A549 (cell line): Measurements from ENCODE around the gene ALDH1L1.

ENCODE experiments used
- GATA3 ChIP-seq: IDR thresholded peaks from 2 replicates; pipeline ENCODE4 v1.6.1; 2012; ENCODE audit warnings: borderline replicate concordance
- MYC ChIP-seq: IDR thresholded peaks from 2 replicates; pipeline ENCODE4 v1.6.1; 2012; ENCODE audit warnings: mild to moderate bottlenecking, inconsistent platforms, low read length, improper control_type of control experiment, borderline replicate concordance
- RFX5 ChIP-seq: fragments of 450-650 bp; IDR thresholded peaks from 2 replicates; pipeline ENCODE4 v1.7.1; 2014; ENCODE audit warnings: antibody characterized with exemption, mild to moderate bottlenecking, moderate library complexity
- RNF2 ChIP-seq: fragments of 200-600 bp; sonication (generic); IDR thresholded peaks from 2 replicates; pipeline ENCODE4 v1.6.1; 2016; ENCODE audit warnings: low read depth, mild to moderate bottlenecking, antibody characterized with exemption, moderate library complexity, borderline replicate concordance
- TF ChIP-seq, protein P1 (sequence below): fragments of >200 bp; sonication (Bioruptor Twin); formaldehyde crosslinking; IDR thresholded peaks from 3 replicates; pipeline ENCODE4 v1.5.1; 2016

DNA sequence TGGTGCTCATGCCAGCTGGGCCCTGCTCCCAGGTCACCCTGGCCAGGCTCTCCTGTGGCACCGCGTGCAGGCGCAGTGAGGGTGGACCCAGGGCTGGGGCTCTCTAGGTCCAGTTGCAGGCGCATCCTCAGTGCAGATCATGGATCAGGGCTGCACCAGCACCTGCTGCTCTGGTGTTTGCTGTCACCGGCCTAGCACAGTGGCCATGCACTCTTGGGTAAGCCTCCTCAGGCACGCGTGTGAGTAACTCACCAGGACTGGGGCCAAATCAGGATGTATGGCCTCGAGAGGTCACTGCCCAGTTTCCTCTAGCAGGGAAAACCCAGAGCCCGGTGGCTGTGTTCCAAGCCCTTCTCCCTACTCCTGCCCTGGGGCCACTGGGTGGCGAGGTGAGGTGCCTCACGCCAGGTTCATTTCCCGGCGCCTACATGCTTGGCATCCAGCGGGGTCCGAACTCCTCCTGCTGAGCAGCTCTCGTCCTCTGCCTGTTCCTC is 50.9 kb downstream of the ALDH1L1 start:
- TF ChIP-seq RNF2 = no peak
- TF ChIP-seq GATA3 = no peak
- no peak for TF ChIP-seq RFX5
- no peak for TF ChIP-seq MYC
- TF ChIP-seq, protein P1, sequence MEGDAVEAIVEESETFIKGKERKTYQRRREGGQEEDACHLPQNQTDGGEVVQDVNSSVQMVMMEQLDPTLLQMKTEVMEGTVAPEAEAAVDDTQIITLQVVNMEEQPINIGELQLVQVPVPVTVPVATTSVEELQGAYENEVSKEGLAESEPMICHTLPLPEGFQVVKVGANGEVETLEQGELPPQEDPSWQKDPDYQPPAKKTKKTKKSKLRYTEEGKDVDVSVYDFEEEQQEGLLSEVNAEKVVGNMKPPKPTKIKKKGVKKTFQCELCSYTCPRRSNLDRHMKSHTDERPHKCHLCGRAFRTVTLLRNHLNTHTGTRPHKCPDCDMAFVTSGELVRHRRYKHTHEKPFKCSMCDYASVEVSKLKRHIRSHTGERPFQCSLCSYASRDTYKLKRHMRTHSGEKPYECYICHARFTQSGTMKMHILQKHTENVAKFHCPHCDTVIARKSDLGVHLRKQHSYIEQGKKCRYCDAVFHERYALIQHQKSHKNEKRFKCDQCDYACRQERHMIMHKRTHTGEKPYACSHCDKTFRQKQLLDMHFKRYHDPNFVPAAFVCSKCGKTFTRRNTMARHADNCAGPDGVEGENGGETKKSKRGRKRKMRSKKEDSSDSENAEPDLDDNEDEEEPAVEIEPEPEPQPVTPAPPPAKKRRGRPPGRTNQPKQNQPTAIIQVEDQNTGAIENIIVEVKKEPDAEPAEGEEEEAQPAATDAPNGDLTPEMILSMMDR = no peak
